ENCODE measurements around the gene FSHR. TPM values are rescaled to one million over a fixed set of nuclear protein-coding genes. Genes with fewer than 3 reads are reported as not detected.

The FSHR gene
- total RNA-seq, 2 donors from 2014 or later, result not detected

- no peak overlapping the region for H3K4me3 ChIP-seq
- H3K27me3 ChIP-seq (replicated peaks; ENCODE audit: insufficient read depth), result no peaks in the 10 kb centered on the region
- ATAC-seq (ENCODE audit: insufficient number of reproducible peaks, low FRiP score, low read depth) (no peak), DNase-seq (ENCODE audit: low spot score) (no peak)
- H3K9me3 ChIP-seq, result no peaks in the 10 kb centered on the region
- H3K27ac ChIP-seq, result no peak overlapping the region
- H3K4me1 ChIP-seq (ENCODE audit: control insufficient read depth in 1 of 2, low read depth in 2 of 2), result no peaks in the 10 kb centered on the region
- no peak for TF ChIP-seq CTCF (IDR thresholded peaks at IDR 0.05)
- no peaks in the 10 kb centered on the region for H3K36me3 ChIP-seq
Measured at GRCh38 chr2:49053156-49053555, 101.2 kb downstream of the FSHR start.

- H3K36me3 ChIP-seq, result no peaks in the 10 kb centered on the region
- H3K27me3 ChIP-seq (replicated peaks; ENCODE audit: insufficient read depth), result no peaks in the 10 kb centered on the region
- no peak overlapping the region for H3K4me3 ChIP-seq
- ATAC-seq (ENCODE audit: insufficient number of reproducible peaks, low FRiP score, low read depth) (no peak), DNase-seq (ENCODE audit: low spot score) (no peak)
- no peak overlapping the region for H3K27ac ChIP-seq
- no peak for TF ChIP-seq CTCF (IDR thresholded peaks at IDR 0.05)
- H3K9me3 ChIP-seq, result no peaks in the 10 kb centered on the region
- H3K4me1 ChIP-seq (ENCODE audit: control insufficient read depth in 1 of 2, low read depth in 2 of 2), result no peaks in the 10 kb centered on the region
Measured at GRCh38 chr2:49050265-49050664, 104.0 kb downstream of the FSHR start.

GRCh38 chr2:49049161-49049560 lies 105.2 kb downstream of the FSHR start:
- Histone ChIP-seq H3K27me3 (replicated peaks; ENCODE audit: insufficient read depth) (no peaks in the 10 kb centered on the region), H3K4me3 (no peak overlapping the region), H3K9me3 (no peaks in the 10 kb centered on the region), H3K27ac (no peak overlapping the region), H3K4me1 (ENCODE audit: control insufficient read depth in 1 of 2, low read depth in 2 of 2) (no peaks in the 10 kb centered on the region), H3K36me3 (no peaks in the 10 kb centered on the region)
- no peak for DNase-seq (ENCODE audit: low spot score)
- no peak for ATAC-seq (ENCODE audit: insufficient number of reproducible peaks, low FRiP score, low read depth)
- TF ChIP-seq CTCF (IDR thresholded peaks at IDR 0.05), result no peak

- no peaks in the 10 kb centered on the region for H3K36me3 ChIP-seq
- no peak overlapping the region for H3K27ac ChIP-seq
- no peaks in the 10 kb centered on the region for H3K27me3 ChIP-seq (replicated peaks; ENCODE audit: insufficient read depth)
- no peaks in the 10 kb centered on the region for H3K9me3 ChIP-seq
- TF ChIP-seq CTCF (IDR thresholded peaks at IDR 0.05), result no peak
- ATAC-seq (ENCODE audit: insufficient number of reproducible peaks, low FRiP score, low read depth) (no peak), DNase-seq (ENCODE audit: low spot score) (no peak)
- H3K4me3 ChIP-seq, result no peak overlapping the region
- H3K4me1 ChIP-seq (ENCODE audit: control insufficient read depth in 1 of 2, low read depth in 2 of 2), result no peaks in the 10 kb centered on the region
Measured at GRCh38 chr2:49045083-49045482, 109.2 kb downstream of the FSHR start.

- TF ChIP-seq CTCF (IDR thresholded peaks at IDR 0.05), result no peak
- Histone ChIP-seq H3K27ac (no peak overlapping the region), H3K9me3 (no peaks in the 10 kb centered on the region), H3K4me3 (no peak overlapping the region), H3K36me3 (no peaks in the 10 kb centered on the region), H3K4me1 (ENCODE audit: control insufficient read depth in 1 of 2, low read depth in 2 of 2) (no peaks in the 10 kb centered on the region), H3K27me3 (replicated peaks; ENCODE audit: insufficient read depth) (no peaks in the 10 kb centered on the region)
- ATAC-seq (ENCODE audit: insufficient number of reproducible peaks, low FRiP score, low read depth) (no peak), DNase-seq (ENCODE audit: low spot score) (no peak)
Measured at GRCh38 chr2:49044350-49045079, 109.8 kb downstream of the FSHR start.
